Measurements from ENCODE around the gene PRPH2.

The PRPH2 gene

DNA sequence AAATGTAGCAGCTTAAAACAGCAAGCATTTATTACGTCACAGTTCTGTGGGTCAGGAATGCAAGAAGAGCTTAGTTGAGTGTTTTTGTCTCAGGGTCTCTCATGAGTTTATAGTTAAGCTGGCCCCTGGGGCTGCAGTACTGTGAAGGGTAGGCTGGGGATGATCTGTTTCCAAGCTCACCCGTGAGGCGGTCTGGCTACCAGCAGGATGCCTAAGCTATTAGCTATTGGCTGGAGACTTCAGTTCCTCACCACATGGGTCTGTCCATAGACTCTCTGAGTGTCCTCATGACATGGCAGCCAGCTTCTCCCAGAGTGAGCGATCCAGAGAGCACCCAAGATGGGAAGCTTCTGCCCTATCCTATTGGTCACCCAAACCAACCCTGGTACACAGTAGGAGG, 46.7 kb upstream of the PRPH2 start:
- no peaks in the 10 kb centered on the region for H3K36me3 ChIP-seq (ENCODE audit: low read length)
- H3K9me2 ChIP-seq (replicated peaks; ENCODE audit: insufficient read depth, low read length), result no peaks in the 10 kb centered on the region
- TF ChIP-seq EZH2phosphoT487 (conservative IDR thresholded peaks at IDR 0.05; ENCODE audit: low read length), result no peak
- TF ChIP-seq, protein P1, sequence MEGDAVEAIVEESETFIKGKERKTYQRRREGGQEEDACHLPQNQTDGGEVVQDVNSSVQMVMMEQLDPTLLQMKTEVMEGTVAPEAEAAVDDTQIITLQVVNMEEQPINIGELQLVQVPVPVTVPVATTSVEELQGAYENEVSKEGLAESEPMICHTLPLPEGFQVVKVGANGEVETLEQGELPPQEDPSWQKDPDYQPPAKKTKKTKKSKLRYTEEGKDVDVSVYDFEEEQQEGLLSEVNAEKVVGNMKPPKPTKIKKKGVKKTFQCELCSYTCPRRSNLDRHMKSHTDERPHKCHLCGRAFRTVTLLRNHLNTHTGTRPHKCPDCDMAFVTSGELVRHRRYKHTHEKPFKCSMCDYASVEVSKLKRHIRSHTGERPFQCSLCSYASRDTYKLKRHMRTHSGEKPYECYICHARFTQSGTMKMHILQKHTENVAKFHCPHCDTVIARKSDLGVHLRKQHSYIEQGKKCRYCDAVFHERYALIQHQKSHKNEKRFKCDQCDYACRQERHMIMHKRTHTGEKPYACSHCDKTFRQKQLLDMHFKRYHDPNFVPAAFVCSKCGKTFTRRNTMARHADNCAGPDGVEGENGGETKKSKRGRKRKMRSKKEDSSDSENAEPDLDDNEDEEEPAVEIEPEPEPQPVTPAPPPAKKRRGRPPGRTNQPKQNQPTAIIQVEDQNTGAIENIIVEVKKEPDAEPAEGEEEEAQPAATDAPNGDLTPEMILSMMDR (IDR thresholded peaks at IDR 0.05; ENCODE audit: insufficient read depth, low read length, poor library complexity, severe bottlenecking), result no peak
- H3K27ac ChIP-seq (ENCODE audit: low read depth, low read length), result no peak overlapping the region
- H3K27me3 ChIP-seq (ENCODE audit: low read length), result no peaks in the 10 kb centered on the region
- no peak overlapping the region for H3K4me3 ChIP-seq (ENCODE audit: insufficient read depth, low read length, poor library complexity, severe bottlenecking)
- H3K9ac ChIP-seq (ENCODE audit: low read length), result no peak overlapping the region
- H4K20me1 ChIP-seq (ENCODE audit: low read depth, low read length), result no peaks in the 10 kb centered on the region
- H3K79me2 ChIP-seq (ENCODE audit: insufficient read depth, low read length), result no peaks in the 10 kb centered on the region; the same call in 1 of the 2 replicates
- H2AFZ ChIP-seq (ENCODE audit: low read depth, low read length, severe bottlenecking), result no peak overlapping the region
- H3F3A ChIP-seq (ENCODE audit: insufficient read depth), result peaks cover 35% of the 10 kb centered on the region
- H3K9me3 ChIP-seq (ENCODE audit: insufficient read depth, low read length), result no peaks in the 10 kb centered on the region
- no peak overlapping the region for H3K4me2 ChIP-seq (ENCODE audit: low read depth, low read length, poor library complexity, severe bottlenecking)

DNA sequence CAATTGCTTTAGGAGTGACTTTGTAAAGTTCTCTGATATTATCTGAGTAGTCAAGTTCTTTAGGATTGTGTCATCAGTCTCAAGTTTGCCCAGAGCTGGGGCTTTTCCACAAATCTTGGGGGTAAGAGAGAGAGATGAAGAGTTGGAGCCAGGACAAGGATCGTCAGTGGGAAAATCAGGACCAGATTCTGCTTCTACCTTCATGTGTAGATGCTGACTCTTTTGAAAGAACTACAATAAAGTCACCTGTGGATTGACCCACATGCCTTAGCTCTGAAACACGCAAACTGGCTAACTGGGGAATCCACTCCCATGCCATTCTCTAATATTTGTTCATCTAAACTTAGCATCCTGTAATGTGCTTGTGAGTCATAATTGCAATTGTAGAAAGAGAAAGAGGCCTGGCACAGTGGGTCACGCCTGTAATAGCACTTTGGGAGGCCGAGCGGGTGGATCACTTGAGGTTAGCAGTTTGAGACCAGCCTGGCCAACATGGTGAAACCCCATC, 43.8 kb upstream of the PRPH2 start:
- Histone ChIP-seq H2AFZ (ENCODE audit: low read depth, low read length, severe bottlenecking) (no peak overlapping the region), H3K4me2 (ENCODE audit: low read depth, low read length, poor library complexity, severe bottlenecking) (no peak overlapping the region), H4K20me1 (ENCODE audit: low read depth, low read length) (no peaks in the 10 kb centered on the region), H3K9me3 (ENCODE audit: insufficient read depth, low read length) (no peaks in the 10 kb centered on the region), H3K79me2 (ENCODE audit: insufficient read depth, low read length) (no peaks in the 10 kb centered on the region), H3K27me3 (ENCODE audit: low read length) (no peaks in the 10 kb centered on the region), H3K4me3 (ENCODE audit: insufficient read depth, low read length, poor library complexity, severe bottlenecking) (no peak overlapping the region), H3K27ac (ENCODE audit: low read depth, low read length) (no peak overlapping the region), H3F3A (ENCODE audit: insufficient read depth) (peaks cover 14% of the 10 kb centered on the region), H3K9me2 (replicated peaks; ENCODE audit: insufficient read depth, low read length) (no peaks in the 10 kb centered on the region), H3K36me3 (ENCODE audit: low read length) (no peaks in the 10 kb centered on the region), H3K9ac (ENCODE audit: low read length) (no peak overlapping the region)
- TF ChIP-seq, protein P1 (IDR thresholded peaks at IDR 0.05; ENCODE audit: insufficient read depth, low read length, poor library complexity, severe bottlenecking), result no peak
- no peak for TF ChIP-seq EZH2phosphoT487 (conservative IDR thresholded peaks at IDR 0.05; ENCODE audit: low read length)

DNA sequence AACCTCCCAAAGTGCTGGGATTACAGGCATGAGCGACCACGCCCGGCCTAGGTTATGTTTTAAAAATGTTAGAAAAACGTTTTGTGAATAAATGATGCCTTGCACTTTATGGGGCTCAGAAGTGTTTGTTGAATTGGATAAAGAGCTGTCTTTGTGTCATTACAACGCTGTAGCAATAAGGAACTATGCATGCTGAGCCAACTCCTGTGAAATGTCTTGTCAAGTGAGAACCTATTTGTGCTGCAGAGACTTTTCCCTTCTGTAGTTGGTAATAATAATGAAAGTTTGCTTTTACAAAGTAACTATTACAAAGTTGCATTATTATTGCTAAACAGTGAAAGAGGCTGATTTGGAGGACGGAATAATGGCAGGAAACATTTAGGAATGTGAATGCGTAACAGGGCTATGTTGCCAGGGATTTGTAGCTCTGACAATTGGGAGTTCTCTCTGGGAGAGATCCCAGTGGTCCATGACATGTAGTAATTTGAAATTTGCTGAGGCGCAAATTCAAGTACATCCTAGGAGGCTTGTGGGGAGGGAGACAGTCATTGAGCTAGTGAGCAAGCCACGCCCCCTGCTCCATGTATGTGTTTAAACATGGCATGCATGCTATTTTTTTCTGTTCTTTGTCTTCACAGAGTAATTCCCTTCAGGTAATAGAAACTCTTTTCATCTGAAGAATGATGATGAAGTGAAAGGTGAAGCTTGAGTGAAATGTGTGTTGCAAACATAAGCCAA, 42.7 kb upstream of the PRPH2 start:
- Histone ChIP-seq H3F3A (ENCODE audit: insufficient read depth) (peaks cover 7% of the 10 kb centered on the region), H4K20me1 (ENCODE audit: low read depth, low read length) (no peaks in the 10 kb centered on the region), H3K36me3 (ENCODE audit: low read length) (no peaks in the 10 kb centered on the region), H3K27me3 (ENCODE audit: low read length) (no peaks in the 10 kb centered on the region), H3K9me3 (ENCODE audit: insufficient read depth, low read length) (no peaks in the 10 kb centered on the region), H3K9ac (ENCODE audit: low read length) (no peak overlapping the region), H3K9me2 (replicated peaks; ENCODE audit: insufficient read depth, low read length) (no peaks in the 10 kb centered on the region), H3K27ac (ENCODE audit: low read depth, low read length) (no peak overlapping the region), H2AFZ (ENCODE audit: low read depth, low read length, severe bottlenecking) (no peak overlapping the region), H3K79me2 (ENCODE audit: insufficient read depth, low read length) (no peaks in the 10 kb centered on the region), H3K4me3 (ENCODE audit: insufficient read depth, low read length, poor library complexity, severe bottlenecking) (no peak overlapping the region), H3K4me2 (ENCODE audit: low read depth, low read length, poor library complexity, severe bottlenecking) (no peak overlapping the region)
- TF ChIP-seq EZH2phosphoT487 (conservative IDR thresholded peaks at IDR 0.05; ENCODE audit: low read length), result no peak
- TF ChIP-seq, protein P1 (IDR thresholded peaks at IDR 0.05; ENCODE audit: insufficient read depth, low read length, poor library complexity, severe bottlenecking), result no peak

All from SU-DHL-6 (cell line).